Measurements from ENCODE around the gene PRKD3.

The PRKD3 gene

GRCh38 chr2:37357069-37357468 lies 32.4 kb upstream of the PRKD3 start:
- Histone ChIP-seq H3K9me3 (ENCODE audit: low read length) (no peaks in the 10 kb centered on the region), H3K27me3 (ENCODE audit: insufficient read depth, low read length) (no peaks in the 10 kb centered on the region), H3K27ac (ENCODE audit: low read depth, low read length, poor library complexity, severe bottlenecking) (peak overlapping the region; percentile 65), H3F3A (ENCODE audit: insufficient read depth, low read length) (no peaks in the 10 kb centered on the region), H3K79me2 (ENCODE audit: insufficient read depth, low read length) (no peaks in the 10 kb centered on the region), H3K9ac (ENCODE audit: low read length) (no peak overlapping the region), H3K4me1 (ENCODE audit: insufficient read depth, low read length, severe bottlenecking) (peaks cover 77% of the 10 kb centered on the region), H2AFZ (ENCODE audit: low read length) (no peak overlapping the region), H3K4me2 (ENCODE audit: low read length) (no peak overlapping the region), H4K20me1 (ENCODE audit: insufficient read depth, low read length) (no peaks in the 10 kb centered on the region), H3K36me3 (ENCODE audit: insufficient read depth, low read length) (no peaks in the 10 kb centered on the region), H3K9me2 (ENCODE audit: low read depth, low read length) (no peaks in the 10 kb centered on the region), H3K4me3 (ENCODE audit: low read depth, low read length, poor library complexity, severe bottlenecking) (no peak overlapping the region)
- no peak for TF ChIP-seq CTCF (IDR thresholded peaks at IDR 0.05; ENCODE audit: low read length)
- TF ChIP-seq EZH2 (IDR thresholded peaks at IDR 0.05; ENCODE audit: borderline replicate concordance, low read length) = no peak

- Histone ChIP-seq H3K4me1 (ENCODE audit: insufficient read depth, low read length, severe bottlenecking) (peaks cover 77% of the 10 kb centered on the region), H3K4me3 (ENCODE audit: low read depth, low read length, poor library complexity, severe bottlenecking) (peak overlapping the region; percentile 6), H3K79me2 (ENCODE audit: insufficient read depth, low read length) (no peaks in the 10 kb centered on the region), H3F3A (ENCODE audit: insufficient read depth, low read length) (no peaks in the 10 kb centered on the region), H3K27me3 (ENCODE audit: insufficient read depth, low read length) (no peaks in the 10 kb centered on the region), H4K20me1 (ENCODE audit: insufficient read depth, low read length) (no peaks in the 10 kb centered on the region), H3K9ac (ENCODE audit: low read length) (no peak overlapping the region), H3K36me3 (ENCODE audit: insufficient read depth, low read length) (no peaks in the 10 kb centered on the region), H3K4me2 (ENCODE audit: low read length) (peak overlapping the region; percentile 45; the same call in 1 of the 2 replicates), H2AFZ (ENCODE audit: low read length) (no peak overlapping the region), H3K9me2 (ENCODE audit: low read depth, low read length) (no peaks in the 10 kb centered on the region), H3K27ac (ENCODE audit: low read depth, low read length, poor library complexity, severe bottlenecking) (peak overlapping the region; percentile 63), H3K9me3 (ENCODE audit: low read length) (no peaks in the 10 kb centered on the region)
- no peak for TF ChIP-seq EZH2 (IDR thresholded peaks at IDR 0.05; ENCODE audit: borderline replicate concordance, low read length)
- TF ChIP-seq CTCF (IDR thresholded peaks at IDR 0.05; ENCODE audit: low read length) = no peak
These were observed 31.7 kb upstream of the PRKD3 start for GRCh38 chr2:37356299-37356698.

GRCh38 chr2:37355735-37356134 lies 31.1 kb upstream of the PRKD3 start:
- Histone ChIP-seq H3K79me2 (ENCODE audit: insufficient read depth, low read length) (no peaks in the 10 kb centered on the region), H3K4me3 (ENCODE audit: low read depth, low read length, poor library complexity, severe bottlenecking) (peak overlapping the region; percentile 6), H3K9me3 (ENCODE audit: low read length) (no peaks in the 10 kb centered on the region), H3K4me2 (ENCODE audit: low read length) (peak overlapping the region; percentile 45; the same call in 1 of the 2 replicates), H3K9ac (ENCODE audit: low read length) (no peak overlapping the region), H3K9me2 (ENCODE audit: low read depth, low read length) (no peaks in the 10 kb centered on the region), H3K36me3 (ENCODE audit: insufficient read depth, low read length) (no peaks in the 10 kb centered on the region), H3F3A (ENCODE audit: insufficient read depth, low read length) (no peaks in the 10 kb centered on the region), H3K27ac (ENCODE audit: low read depth, low read length, poor library complexity, severe bottlenecking) (peak overlapping the region; percentile 63), H3K4me1 (ENCODE audit: insufficient read depth, low read length, severe bottlenecking) (peaks cover 78% of the 10 kb centered on the region), H2AFZ (ENCODE audit: low read length) (no peak overlapping the region), H4K20me1 (ENCODE audit: insufficient read depth, low read length) (no peaks in the 10 kb centered on the region), H3K27me3 (ENCODE audit: insufficient read depth, low read length) (no peaks in the 10 kb centered on the region)
- TF ChIP-seq CTCF (IDR thresholded peaks at IDR 0.05; ENCODE audit: low read length) = no peak
- no peak for TF ChIP-seq EZH2 (IDR thresholded peaks at IDR 0.05; ENCODE audit: borderline replicate concordance, low read length)
